ENCODE data around the gene GIMAP5.

GIMAP5 gene

GRCh38 chr7:150716939-150717338 lies 20.3 kb upstream of the GIMAP5 start:
- TF ChIP-seq CTCF (conservative IDR thresholded peaks at IDR 0.05), result no peak
- TF ChIP-seq ZFX (IDR thresholded peaks at IDR 0.05), result no peak
- no peak overlapping the region for H3K27ac ChIP-seq

- no peak overlapping the region for H3K27ac ChIP-seq
- TF ChIP-seq CTCF (conservative IDR thresholded peaks at IDR 0.05) (no peak), ZFX (IDR thresholded peaks at IDR 0.05) (no peak)
Measured at GRCh38 chr7:150717814-150718420, 19.3 kb upstream of the GIMAP5 start.

- H3K27ac ChIP-seq, result no peak overlapping the region
- TF ChIP-seq CTCF (conservative IDR thresholded peaks at IDR 0.05) (no peak), ZFX (IDR thresholded peaks at IDR 0.05) (no peak)
Measured at GRCh38 chr7:150719436-150719835, 17.8 kb upstream of the GIMAP5 start.

GRCh38 chr7:150719960-150720891 lies 17.0 kb upstream of the GIMAP5 start:
- no peak overlapping the region for H3K27ac ChIP-seq
- no peak for TF ChIP-seq ZFX (IDR thresholded peaks at IDR 0.05)
- TF ChIP-seq CTCF (conservative IDR thresholded peaks at IDR 0.05), result no peak

GRCh38 chr7:150721970-150722373 lies 15.2 kb upstream of the GIMAP5 start:
- H3K27ac ChIP-seq, result no peak overlapping the region
- no peak for TF ChIP-seq CTCF (conservative IDR thresholded peaks at IDR 0.05)
- TF ChIP-seq ZFX (IDR thresholded peaks at IDR 0.05), result no peak

GRCh38 chr7:150722431-150722931 lies 14.7 kb upstream of the GIMAP5 start:
- TF ChIP-seq CTCF (conservative IDR thresholded peaks at IDR 0.05), result no peak
- no peak for TF ChIP-seq ZFX (IDR thresholded peaks at IDR 0.05)
- H3K27ac ChIP-seq, result no peak overlapping the region

- TF ChIP-seq CTCF (conservative IDR thresholded peaks at IDR 0.05) (peak; percentile 12), ZFX (IDR thresholded peaks at IDR 0.05) (no peak)
- H3K27ac ChIP-seq, result no peak overlapping the region
Measured at GRCh38 chr7:150723467-150723866, 13.8 kb upstream of the GIMAP5 start.
